ENCODE measurements around the gene MAGI1. TPM values are rescaled to one million over a fixed set of nuclear protein-coding genes. Genes with fewer than 3 reads are reported as not detected.

The MAGI1 gene
- total RNA-seq, 4 donors from 2014 or later = 42.4 to 71.6 (median 50.2) TPM

GRCh38 chr3:65734792-65735191 lies 303.9 kb downstream of the MAGI1 start:
- no peak for DNase-seq (ENCODE audit: low spot score in 2 of 2)
- intact Hi-C loops (cut with DNase I; ENCODE audit: low total_unique reads) = no loop called here
- no peak overlapping the region for H3K4me3 ChIP-seq (ENCODE audit: low read depth, poor library complexity, severe bottlenecking)
- WGBS, 2 donors = 89 to 100% methylated on average over 1 of the region's 1 CpG
- no peak for TF ChIP-seq POLR2A (IDR thresholded peaks at IDR 0.05)
- no peak for TF ChIP-seq CTCF (IDR thresholded peaks at IDR 0.05)

- intact Hi-C loops (cut with DNase I; ENCODE audit: low total_unique reads) = no loop called here
- TF ChIP-seq CTCF (IDR thresholded peaks at IDR 0.05) (no peak), POLR2A (IDR thresholded peaks at IDR 0.05) (no peak)
- 81 to 86% methylated on average over 3 of the region's 3 CpGs for WGBS, 2 donors
These were observed 304.3 kb downstream of the MAGI1 start for GRCh38 chr3:65734382-65734781.

GRCh38 chr3:65733459-65733858 lies 305.3 kb downstream of the MAGI1 start:
- 66 to 71% methylated on average over 1 of the region's 1 CpG for WGBS, 2 donors
- no peak for TF ChIP-seq CTCF (IDR thresholded peaks at IDR 0.05)
- TF ChIP-seq POLR2A (IDR thresholded peaks at IDR 0.05) = no peak
- no peak for DNase-seq (ENCODE audit: low spot score in 2 of 2)
- intact Hi-C loops (cut with DNase I; ENCODE audit: low total_unique reads) = no loop called here
- no peak overlapping the region for H3K4me3 ChIP-seq (ENCODE audit: low read depth, poor library complexity, severe bottlenecking)

More at GRCh38 chr3:65734382-65734781, 304.3 kb downstream of the MAGI1 start:
- no peak overlapping the region for H3K4me3 ChIP-seq (ENCODE audit: low read depth, poor library complexity, severe bottlenecking)
- no peak for DNase-seq (ENCODE audit: low spot score in 2 of 2)

GRCh38 chr3:65732051-65732935 lies 306.4 kb downstream of the MAGI1 start:
- no peak for DNase-seq (ENCODE audit: low spot score in 2 of 2)
- 32 to 35% methylated on average over 6 of the region's 6 CpGs for WGBS, 2 donors
- intact Hi-C loops (cut with DNase I; ENCODE audit: low total_unique reads) = no loop called here

GRCh38 chr3:65730449-65730848 lies 308.3 kb downstream of the MAGI1 start:
- 93 to 98% methylated on average over 7 of the region's 7 CpGs for WGBS, 2 donors
- DNase-seq (ENCODE audit: low spot score in 2 of 2) = no peak
- no peak overlapping the region for H3K4me3 ChIP-seq (ENCODE audit: low read depth, poor library complexity, severe bottlenecking)
- intact Hi-C loops (cut with DNase I; ENCODE audit: low total_unique reads) = no loop called here
- TF ChIP-seq CTCF (IDR thresholded peaks at IDR 0.05) = no peak
- TF ChIP-seq POLR2A (IDR thresholded peaks at IDR 0.05) = no peak

More at GRCh38 chr3:65732051-65732935, 306.4 kb downstream of the MAGI1 start:
- H3K4me3 ChIP-seq (ENCODE audit: low read depth, poor library complexity, severe bottlenecking) = no peak overlapping the region
- no peak for TF ChIP-seq POLR2A (IDR thresholded peaks at IDR 0.05)
- no peak for TF ChIP-seq CTCF (IDR thresholded peaks at IDR 0.05)

Measured in lower leg skin (tissue), 4 donors.